Mesothelial cell of epicardium (in vitro differentiated cells): ENCODE results near the gene SKIDA1. TPM values are rescaled to one million over a fixed set of nuclear protein-coding genes. Genes with fewer than 3 reads are reported as not detected.

Source experiments
- DNase-seq, 2 experiments: peaks; one replicate each; pipeline ENCODE4 v3.0.0; 2021; ENCODE audit warnings: low spot score in 2 of 2; ENCODE audit not compliant: unreplicated experiment in 2 of 2
- H3K27ac Mint-ChIP-seq: 2 replicates; pipeline ENCODE4 v1.8.0; 2021; ENCODE audit warnings: mixed read lengths
- H3K27me3 Mint-ChIP-seq: 2 replicates; pipeline ENCODE4 v1.8.0; 2021; ENCODE audit warnings: low read depth, mixed read lengths
- H3K36me3 Mint-ChIP-seq: 2 replicates; pipeline ENCODE4 v1.8.0; 2021; ENCODE audit warnings: mixed read lengths
- H3K4me1 Mint-ChIP-seq: 2 replicates; pipeline ENCODE4 v1.8.0; 2021; ENCODE audit warnings: mixed read lengths
- H3K4me3 Mint-ChIP-seq: 2 replicates; pipeline ENCODE4 v1.8.0; 2021; ENCODE audit warnings: mild to moderate bottlenecking, moderate library complexity, mixed read lengths
- H3K9me3 Mint-ChIP-seq: 2 replicates; pipeline ENCODE4 v1.8.0; 2021; ENCODE audit warnings: mixed read lengths
- total RNA-seq: library from RNA; stranded (reverse); gene quantifications from 3 replicates; pipeline ENCODE4 v1.2.1, GENCODE V29; 2021
- TF ChIP-seq, protein P1 (sequence below): fragments of 200-600 bp; sonication (generic); IDR thresholded peaks from one replicate; pipeline ENCODE4 v1.5.0; 2021; ENCODE audit warnings: antibody characterized with exemption; ENCODE audit not compliant: unreplicated experiment

SKIDA1 gene
- total RNA-seq, 1 donor from 2014 or later: 9.7 TPM

- Mint-ChIP-seq H3K27ac (peak overlapping the region; percentile 98), H3K9me3 (no peaks in the 10 kb centered on the region)
- no peak for DNase-seq
Measured at GRCh38 chr10:21498377-21498776, 27.1 kb downstream of the SKIDA1 start.

DNA sequence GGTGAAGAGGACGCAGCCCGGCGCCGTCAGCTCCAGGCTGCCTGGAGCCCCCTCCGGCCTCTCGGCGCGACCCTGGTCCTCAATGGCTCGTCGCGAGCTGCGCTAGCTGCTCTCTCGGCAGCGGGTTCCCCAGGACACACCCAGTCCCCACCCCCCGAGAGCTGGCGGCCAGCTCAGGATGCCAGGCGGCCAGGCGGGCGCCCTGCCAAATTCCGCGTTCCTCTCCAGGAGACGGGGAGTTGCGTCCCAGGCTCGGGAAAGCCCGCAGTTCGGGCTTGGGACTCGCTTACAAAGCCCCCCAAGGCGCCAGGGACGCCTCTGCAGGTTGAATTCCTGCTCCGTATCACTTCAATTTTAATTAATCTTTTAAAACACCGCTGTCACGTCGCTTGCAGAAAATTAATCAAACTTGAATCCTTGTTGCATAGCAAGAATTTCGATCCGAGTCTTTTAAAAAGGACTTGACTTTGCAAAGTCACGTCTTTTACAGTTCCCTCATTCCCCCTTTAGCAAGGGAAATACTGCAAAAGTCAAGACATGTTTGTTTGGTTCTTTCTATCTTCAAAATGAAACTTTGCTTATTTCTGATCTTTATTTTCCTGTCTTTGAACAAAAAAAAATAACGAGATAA, 28.2 kb downstream of the SKIDA1 start:
- Mint-ChIP-seq H3K36me3 (no peaks in the 10 kb centered on the region), H3K9me3 (no peaks in the 10 kb centered on the region), H3K27me3 (no peaks in the 10 kb centered on the region), H3K4me3 (peak overlapping the region; percentile 90), H3K4me1 (peaks cover 70% of the 10 kb centered on the region), H3K27ac (peak overlapping the region; percentile 98)
- DNase-seq: peak; percentile 95 to 97
- TF ChIP-seq, protein P1, sequence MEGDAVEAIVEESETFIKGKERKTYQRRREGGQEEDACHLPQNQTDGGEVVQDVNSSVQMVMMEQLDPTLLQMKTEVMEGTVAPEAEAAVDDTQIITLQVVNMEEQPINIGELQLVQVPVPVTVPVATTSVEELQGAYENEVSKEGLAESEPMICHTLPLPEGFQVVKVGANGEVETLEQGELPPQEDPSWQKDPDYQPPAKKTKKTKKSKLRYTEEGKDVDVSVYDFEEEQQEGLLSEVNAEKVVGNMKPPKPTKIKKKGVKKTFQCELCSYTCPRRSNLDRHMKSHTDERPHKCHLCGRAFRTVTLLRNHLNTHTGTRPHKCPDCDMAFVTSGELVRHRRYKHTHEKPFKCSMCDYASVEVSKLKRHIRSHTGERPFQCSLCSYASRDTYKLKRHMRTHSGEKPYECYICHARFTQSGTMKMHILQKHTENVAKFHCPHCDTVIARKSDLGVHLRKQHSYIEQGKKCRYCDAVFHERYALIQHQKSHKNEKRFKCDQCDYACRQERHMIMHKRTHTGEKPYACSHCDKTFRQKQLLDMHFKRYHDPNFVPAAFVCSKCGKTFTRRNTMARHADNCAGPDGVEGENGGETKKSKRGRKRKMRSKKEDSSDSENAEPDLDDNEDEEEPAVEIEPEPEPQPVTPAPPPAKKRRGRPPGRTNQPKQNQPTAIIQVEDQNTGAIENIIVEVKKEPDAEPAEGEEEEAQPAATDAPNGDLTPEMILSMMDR: no peak

More at GRCh38 chr10:21498377-21498776, 27.1 kb downstream of the SKIDA1 start:
- TF ChIP-seq, protein P1: no peak
- Mint-ChIP-seq H3K36me3 (no peaks in the 10 kb centered on the region), H3K4me3 (peak overlapping the region; percentile 90), H3K27me3 (no peaks in the 10 kb centered on the region), H3K4me1 (peaks cover 60% of the 10 kb centered on the region)

DNA sequence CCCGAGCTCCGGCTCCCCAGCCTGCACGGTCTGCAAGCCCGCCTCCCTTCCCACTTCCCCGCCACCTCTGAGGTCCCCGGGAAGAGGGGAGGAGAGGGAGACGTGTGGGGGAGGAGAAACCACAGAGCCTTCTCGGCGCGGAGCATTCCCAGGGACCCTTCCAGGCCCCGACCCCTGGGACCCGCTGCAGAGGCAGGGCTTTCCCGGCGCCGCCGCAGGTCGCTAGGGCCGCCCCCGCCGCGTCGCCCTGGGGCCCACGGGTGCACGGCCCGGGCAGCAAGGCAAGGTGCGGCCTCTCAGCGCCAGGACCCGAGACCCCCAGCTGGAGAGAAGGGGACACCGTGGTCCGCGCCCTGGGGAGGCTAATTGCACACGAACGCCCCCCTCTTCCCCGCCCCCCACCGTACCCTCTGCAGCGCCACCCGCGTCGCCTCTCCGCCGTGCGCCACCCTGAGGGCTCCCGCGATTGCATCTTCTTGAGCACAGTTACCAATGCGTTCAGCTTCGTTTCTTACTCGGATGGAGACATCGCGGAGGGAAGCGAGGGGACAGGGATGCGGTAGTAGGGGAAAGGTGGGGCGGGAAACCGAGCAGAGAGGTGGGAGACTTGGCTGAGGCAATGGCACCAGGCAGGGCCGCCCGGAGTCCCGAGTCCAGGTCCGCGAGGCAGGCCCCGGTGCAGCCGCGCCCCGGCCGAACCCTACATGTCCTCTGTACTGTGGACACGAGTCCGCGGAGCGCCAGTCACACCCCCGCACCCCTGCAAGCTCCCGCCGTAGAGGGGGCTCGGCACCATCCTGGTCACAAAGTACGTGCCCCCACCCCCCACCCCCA, 28.9 kb downstream of the SKIDA1 start:
- Mint-ChIP-seq H3K4me1 (peaks cover 66% of the 10 kb centered on the region), H3K36me3 (no peaks in the 10 kb centered on the region), H3K27ac (peak overlapping the region; percentile 98), H3K4me3 (peak overlapping the region; percentile 90), H3K9me3 (no peaks in the 10 kb centered on the region), H3K27me3 (no peaks in the 10 kb centered on the region)
- TF ChIP-seq, protein P1: no peak
- DNase-seq: peak; percentile 41 to 74

GRCh38 chr10:21495752-21496342, 29.6 kb downstream of the SKIDA1 start:
- Mint-ChIP-seq H3K27ac (peak overlapping the region; percentile 99), H3K4me3 (peak overlapping the region; percentile 90), H3K9me3 (no peaks in the 10 kb centered on the region), H3K27me3 (no peaks in the 10 kb centered on the region), H3K36me3 (no peaks in the 10 kb centered on the region), H3K4me1 (peaks cover 63% of the 10 kb centered on the region)
- DNase-seq: peak; percentile 89 to 98
- TF ChIP-seq, protein P1: peak; percentile 99

DNA sequence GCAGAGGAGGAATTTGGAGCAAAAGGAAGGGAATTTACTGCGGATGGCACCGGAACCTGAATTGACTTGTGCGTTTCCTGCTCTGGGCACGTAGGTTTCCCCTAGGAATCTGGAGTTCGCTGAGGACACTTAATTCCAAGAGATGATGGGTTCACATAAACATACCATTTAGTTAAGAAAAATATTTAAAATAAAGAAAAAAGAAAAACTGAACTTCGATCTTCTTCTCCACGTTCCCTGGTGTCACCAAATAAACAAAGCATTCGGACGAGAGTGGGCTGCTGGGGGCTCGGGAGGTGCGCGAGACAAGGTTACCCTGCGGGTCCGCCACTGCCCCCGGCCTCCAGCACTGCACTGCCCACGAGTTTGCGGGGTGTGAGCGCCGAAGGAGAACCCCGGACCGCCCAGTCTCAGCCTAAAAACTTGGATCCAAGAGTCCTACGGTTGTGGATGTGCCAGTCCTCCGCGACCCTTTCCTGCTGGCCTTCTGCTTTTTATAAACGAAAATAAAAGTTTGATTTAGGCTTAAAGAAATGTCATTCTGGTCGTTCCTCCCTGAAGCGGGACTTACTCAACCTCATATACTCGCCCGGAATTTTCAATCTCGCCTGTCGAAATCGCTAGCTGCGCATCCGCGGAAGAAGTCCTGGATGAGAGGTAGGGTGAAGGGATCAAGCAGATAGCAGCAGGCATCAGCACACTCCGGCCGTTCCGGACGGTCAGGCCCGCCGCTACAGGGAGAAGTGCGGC, 30.3 kb downstream of the SKIDA1 start:
- Mint-ChIP-seq H3K4me1 (peaks cover 59% of the 10 kb centered on the region), H3K4me3 (peak overlapping the region; percentile 90), H3K36me3 (no peaks in the 10 kb centered on the region), H3K27me3 (no peaks in the 10 kb centered on the region), H3K27ac (peak overlapping the region; percentile 99), H3K9me3 (no peaks in the 10 kb centered on the region)
- TF ChIP-seq, protein P1: no peak
- peak in 1 of 2 experiments; percentile 53 for DNase-seq
